Stimulated activated CD4-positive, alpha-beta T cell treated with anti-CD3 and anti-CD28 coated beads, TNF-alpha, amount 100 ng/mL, for 4 hours (primary cell): Measurements from ENCODE around the gene RABEP1.

Source experiments
- DNase-seq, 3 experiments: peaks; one replicate each; pipeline ENCODE4 v3.0.0-alpha.2; 2020; ENCODE audit warnings: low read depth in 3 of 3

Gene RABEP1

DNA sequence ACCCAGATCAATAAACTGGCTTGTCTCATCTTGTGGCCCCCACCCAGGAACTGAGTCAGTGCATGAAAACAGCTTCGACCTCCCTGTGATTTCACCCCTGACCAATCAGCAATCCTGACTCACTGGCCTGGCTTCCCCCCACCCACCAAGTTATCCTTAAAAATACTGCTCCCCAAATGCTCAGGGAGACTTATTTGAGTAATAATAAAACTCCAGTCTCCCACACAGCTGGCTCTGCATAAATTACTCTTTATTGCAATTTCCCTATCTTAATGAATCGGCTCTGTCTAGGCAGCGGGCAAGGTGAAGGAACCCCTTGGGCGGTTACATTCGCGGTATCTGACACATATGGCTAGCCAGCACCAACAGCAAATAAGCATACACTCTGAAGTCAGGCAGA, 9.8 kb upstream of the RABEP1 start:
- DNase-seq = no peak

DNA sequence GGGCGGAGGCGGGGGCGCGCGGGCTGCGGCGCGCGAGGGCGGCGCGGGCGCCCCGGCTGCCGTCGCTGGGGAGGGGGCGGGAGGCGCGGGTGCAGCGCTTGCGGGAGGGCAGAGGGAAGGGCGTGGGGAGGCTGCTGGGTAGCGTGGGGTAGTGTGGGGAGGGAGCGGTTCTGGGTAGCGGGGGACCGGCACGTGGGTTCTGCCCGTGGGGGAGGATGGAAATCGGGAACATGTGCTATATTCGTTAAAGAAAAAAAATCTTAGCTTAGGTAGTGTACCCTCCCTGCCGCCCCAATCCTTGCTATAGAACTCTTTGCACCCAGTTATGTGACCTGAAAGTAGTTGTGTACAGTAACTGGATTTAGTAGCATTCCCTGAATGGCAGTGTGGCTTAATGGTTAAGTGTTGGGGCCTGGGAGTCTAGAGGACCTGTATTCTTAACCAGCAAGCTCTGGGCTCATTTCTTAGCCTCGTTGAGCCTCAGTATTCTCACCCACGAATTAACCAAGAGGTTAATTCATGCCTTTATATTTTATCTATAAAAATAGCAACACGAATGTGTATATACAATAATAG, 646 bp downstream of the RABEP1 start:
- peak in 2 of 3 experiments; percentile 57 to 65 for DNase-seq

DNA sequence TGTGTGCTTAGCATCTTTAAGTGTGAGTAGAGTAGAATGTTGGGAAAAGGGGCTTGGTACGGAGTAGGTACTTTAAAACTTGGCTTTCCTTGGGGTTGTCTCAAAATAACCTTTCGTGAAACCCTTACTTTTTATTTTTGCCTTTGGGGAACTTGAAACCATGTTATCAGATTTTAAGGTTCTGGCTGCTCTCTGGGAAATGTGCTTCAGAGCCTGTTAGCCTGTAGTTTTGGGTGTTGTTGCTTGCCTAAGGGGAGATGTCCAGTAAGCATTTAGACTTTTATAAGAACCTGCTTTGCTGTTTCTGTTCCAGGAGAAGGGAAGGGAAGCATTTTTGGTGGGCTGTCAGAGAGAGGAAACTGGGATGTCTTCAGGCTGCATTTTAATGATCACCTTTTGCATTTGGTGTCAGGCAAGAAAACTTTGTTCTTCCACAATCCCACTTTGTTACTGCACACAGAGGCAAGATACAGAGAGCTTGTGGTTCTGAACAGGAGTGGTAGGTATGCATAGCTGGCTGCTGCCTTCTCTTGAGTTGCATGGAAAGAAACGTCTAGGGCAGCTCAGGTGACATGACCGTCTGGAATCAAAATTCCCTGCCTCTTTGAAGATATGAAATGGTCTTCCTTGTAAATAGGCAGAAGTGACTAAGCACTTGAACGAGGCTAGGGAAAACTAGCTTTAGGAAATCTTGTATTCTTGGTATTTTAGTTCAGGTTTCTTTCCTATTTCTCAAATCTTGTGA, 1.7 kb downstream of the RABEP1 start:
- DNase-seq = no peak

DNA sequence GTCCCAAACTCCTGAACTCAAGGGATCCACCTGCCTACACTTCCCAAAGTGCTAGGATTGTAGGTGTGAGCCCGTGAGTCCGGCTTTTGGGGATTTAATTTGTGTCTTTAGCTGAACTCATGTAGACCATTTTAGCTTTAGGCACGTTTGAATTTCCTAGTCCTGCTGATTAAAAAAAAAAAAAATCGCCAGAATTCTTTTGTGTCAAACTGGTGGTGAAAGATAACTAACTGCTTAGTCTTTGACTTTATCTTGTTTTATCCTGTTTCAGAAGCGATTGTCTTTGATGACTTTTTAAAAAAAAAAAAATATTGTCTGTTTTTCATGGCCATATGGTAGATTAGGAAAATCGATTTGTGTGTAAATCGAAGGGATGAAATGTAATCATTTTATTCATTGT, 2.6 kb downstream of the RABEP1 start:
- no peak for DNase-seq

DNA sequence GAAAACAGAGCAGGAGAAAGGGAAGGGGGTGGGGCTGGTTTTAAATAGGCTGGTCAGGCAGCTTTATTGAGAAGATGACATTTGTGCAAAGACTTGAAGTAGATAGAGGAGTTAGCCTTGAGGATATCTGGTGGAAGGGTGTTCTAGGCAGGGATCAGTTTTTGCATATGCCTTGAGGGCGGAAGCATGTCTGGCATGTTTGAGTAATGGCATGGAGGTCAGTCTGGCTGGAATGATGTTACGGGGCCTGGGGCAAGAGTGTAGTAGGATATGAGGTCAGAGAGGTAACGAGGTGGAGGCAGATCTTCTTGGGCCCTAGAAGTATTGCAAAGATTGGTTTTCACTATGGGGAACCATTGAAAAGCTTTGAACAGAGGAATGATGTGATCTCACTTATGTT, 4.8 kb downstream of the RABEP1 start:
- no peak for DNase-seq

DNA sequence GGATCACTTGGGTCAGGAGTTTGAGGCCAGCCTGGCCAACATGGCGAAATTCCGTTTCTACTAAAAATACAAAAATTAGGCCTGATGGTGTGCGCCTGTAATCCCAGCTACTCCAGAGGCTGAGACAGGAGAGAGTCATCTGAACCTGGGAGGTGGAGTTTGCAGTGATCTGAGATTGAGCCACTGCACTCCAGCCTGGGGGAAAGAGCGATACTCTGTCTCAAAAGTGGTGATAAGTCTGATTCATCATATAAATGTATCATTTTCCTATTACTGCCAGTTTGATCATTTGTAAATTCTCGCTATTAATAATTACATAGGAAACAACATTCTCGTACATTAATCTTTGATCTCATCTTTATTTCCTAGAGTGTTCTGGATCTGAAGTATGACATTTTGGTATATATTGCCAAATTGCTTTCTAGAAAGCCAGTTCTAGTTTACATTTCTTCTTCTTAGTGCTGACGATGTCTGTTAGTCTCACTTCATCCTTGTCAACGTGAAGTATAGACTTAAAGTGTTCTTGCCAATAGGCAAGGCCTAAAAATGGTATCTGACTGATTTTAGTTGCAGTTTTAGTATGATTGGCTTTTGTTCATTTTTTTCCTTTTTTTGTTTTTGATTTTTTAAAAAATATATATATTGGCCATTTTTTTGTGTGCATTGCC, 9.7 kb downstream of the RABEP1 start:
- DNase-seq = no peak

DNA sequence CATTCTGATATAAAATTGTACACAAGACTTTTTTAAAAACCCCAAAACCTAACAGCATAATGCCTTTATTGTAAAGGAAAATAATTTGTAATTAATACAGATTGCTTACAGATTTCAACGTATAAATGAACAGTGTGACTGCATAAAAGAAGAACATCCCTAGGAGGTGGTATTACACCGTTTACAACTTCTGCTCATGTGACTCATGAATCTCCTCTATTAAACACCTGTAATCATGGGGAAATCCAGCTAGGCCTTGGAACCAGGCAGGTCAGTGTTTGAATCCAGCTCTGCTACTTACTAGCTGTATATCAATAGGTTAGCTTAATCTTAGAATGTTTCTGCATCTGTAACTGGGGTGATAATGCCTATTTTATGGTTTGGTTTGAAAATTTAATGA, 15.2 kb downstream of the RABEP1 start:
- no peak for DNase-seq

DNA sequence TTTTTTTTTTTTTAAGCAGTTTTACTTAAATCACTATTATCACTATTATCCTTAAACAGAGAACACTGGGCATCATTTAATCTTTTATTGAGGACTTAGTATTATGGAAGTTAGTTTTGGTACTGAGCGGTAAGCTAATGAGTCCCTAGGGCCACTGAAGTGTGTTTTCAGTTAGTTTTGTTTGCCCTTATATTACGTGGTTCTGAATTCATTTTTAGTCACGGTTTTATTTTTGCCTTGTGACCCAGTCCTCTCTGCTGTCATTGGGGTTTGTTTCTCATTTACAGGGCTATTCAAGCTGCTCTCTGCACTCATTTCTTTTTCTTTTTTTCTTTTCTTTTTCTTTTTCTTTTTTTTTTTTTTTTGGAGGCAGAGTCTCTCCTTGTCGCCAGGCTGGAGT, 17.3 kb downstream of the RABEP1 start:
- DNase-seq = no peak

DNA sequence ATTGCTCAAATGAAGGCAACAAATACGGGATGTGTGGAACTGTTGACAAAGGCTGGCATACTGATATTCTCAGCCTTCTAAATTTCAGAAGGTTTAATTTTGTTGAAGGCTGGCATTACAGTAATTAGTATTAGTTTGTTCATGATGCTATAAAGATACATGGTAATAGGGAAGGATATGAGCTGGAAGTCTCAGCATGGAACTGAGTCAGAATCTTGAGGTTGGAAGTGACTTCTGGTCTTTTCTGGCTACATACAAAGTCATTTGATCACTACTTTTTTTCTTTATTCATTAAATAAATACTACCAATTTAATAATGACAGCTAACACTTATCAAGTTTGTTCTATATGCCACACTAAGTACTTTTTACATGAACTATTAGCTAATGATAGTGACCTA, 22.6 kb downstream of the RABEP1 start:
- DNase-seq = no peak

DNA sequence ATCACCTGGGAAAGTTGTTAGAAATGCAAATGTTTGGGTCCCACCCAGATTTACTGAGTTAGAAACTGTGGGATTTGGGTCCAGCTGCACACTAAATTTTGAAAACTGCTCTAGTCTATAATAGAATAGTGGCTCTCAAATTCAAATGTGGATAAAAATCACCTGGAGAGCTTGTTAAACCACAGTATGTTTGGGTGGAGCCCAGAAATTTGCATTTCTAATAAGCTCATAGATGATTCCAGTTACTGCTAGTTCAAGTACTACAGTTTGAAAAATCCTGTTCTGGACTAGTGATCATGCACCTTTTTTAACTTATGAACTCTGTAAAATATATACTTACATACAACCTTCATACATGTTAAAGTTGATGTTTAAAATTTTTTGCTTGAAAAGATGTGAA, 27.8 kb downstream of the RABEP1 start:
- no peak for DNase-seq

DNA sequence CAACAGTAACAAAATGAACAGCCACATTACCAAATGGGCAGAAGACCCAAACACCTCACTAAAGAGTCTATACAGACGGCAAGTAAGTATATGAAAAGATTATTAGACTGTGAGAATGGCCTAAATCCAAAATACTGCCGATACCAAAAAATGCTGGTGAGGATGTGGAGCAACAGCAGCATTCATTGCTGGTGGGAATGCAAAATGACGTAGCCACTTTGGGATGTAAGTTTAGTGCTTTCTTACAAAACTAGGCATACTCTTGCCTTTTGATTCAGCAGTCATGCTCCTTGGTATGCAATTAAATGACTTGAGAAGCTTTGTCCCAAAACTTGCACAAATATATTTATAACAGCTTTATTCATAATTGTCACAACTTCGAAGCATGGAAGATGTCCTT, 43.8 kb downstream of the RABEP1 start:
- DNase-seq = no peak

DNA sequence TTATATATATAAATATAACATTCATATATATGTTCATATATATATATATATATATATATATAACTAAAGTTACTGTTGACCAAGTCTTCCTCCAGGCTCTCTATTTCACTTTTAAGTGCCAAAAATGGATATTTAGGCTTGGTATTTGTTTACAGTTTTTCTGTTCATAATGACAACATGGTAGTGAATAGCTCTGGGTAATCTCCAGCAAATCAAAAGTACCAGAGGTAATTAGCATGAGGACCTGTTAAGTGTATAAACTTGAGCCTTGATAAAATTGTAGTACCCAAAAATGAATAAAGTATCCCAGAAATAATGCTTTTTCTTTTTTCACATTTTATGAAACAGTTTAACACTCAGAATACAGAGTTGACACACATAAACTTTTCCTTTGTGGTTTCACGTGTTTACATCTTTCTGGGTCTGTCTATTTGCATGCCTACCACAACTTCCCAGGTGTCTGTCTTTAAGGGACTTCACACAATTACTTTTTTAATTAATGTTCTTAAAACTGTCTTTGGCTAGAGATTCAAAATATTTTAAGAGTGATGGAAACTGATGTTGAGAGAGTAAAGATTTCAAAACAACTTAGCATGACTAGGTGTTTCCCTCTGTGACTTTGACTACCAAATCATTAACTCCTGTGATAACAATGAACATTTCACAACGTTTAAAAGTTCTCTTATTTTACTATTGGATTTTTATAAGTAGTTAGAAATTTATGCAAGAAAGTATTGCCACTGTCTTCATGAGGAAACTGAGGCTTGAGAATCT, 47.9 kb downstream of the RABEP1 start:
- DNase-seq = no peak

DNA sequence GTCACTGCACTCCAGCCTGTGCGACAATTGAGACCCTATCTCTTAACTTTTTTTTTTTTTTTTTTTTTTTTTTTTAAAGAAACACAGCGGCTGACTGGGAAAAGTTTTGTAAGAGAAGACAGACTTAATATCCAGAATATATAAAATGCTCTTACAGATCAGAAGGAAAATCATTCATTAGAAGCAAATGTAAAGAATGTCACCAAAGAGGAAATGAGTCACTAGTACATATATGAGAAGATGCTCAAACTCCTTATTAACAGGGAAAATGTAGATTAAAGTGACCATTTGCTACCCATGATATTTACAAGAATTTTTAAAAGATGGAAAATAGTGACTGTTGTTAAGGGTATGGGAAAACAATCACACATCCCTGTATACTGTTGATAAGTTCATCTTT, 48.9 kb downstream of the RABEP1 start:
- no peak for DNase-seq

DNA sequence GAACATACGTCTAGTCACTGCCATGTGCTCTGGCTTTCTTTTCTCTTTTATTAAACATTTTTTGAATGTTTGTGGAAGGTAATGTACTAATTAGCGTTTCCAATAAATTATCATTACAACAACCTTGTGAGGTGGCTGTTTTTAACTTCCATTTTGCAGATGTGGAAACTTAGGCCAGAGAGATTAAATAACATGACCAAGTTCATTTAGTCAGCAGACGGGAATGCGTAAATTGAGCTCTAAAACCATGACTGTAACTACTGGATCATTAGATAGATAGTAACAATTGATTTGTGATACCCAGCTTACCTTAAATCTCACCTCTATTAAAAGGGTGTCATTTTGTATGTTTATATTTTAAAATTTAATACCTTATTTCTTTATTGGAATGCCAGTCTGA, 49.4 kb downstream of the RABEP1 start:
- DNase-seq = no peak

DNA sequence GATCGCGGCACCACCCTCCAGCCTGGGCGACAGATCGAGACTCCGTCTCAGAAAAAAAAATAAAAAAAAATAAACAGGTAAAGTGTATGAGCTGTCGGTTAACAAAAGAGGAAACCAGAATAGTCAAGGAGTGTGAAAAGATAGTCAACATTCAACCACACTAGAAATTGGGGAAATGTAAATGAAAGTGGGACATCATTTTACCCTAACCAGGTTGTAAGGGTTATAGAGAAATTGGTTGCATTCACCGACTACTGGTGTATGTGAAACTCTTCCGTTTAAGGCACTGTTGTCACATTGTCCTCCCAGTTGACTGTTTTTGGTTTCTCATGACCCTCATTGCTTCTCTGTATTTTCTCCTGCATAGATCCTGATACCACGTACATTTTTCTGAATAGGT, 62.8 kb downstream of the RABEP1 start:
- no peak for DNase-seq

DNA sequence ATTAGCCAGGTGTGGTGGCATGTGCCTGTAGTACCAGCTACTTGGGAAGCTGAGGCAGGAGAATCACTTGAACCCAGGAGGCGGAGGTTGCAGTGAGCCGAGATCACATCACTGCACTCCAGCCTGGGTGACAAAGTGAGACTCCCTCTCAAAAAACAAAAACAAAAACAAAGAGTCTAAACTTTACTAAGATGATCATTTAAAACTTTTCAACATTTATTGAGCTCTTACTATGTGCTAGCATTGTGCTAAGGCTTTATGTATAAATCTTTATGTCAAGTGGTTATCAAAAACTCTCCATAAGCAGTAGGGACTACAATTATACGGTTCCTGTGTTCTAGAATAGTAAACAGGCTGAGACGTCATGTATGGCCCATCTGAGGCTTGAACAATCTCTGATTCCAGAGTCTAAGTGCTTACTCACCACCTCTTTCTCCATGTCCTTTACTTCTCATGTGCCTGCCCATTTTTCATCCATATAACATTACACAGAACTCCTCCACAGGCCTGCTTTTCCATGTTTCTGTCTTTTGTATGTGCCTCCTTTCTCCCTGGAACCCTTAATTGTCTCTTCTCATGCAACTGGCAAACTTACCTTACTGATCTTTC, 70.7 kb downstream of the RABEP1 start:
- DNase-seq = no peak

DNA sequence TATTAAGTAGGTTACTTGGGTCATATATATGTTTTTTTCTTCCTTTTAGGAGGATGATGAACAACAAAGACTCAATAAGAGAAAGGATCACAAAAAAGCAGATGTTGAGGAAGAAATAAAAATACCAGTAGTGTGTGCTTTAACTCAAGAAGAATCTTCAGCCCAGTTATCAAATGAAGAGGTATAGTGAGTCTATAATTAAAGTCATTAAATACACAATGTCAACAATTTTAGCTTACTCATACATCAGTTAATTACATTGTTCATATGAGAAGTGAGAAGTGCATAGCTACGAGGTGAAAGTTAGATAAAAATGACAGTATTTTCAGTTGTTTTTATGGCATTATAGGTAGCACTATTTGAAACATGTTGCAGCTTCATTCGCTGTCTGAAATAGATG, 72.2 kb downstream of the RABEP1 start:
- DNase-seq = no peak

DNA sequence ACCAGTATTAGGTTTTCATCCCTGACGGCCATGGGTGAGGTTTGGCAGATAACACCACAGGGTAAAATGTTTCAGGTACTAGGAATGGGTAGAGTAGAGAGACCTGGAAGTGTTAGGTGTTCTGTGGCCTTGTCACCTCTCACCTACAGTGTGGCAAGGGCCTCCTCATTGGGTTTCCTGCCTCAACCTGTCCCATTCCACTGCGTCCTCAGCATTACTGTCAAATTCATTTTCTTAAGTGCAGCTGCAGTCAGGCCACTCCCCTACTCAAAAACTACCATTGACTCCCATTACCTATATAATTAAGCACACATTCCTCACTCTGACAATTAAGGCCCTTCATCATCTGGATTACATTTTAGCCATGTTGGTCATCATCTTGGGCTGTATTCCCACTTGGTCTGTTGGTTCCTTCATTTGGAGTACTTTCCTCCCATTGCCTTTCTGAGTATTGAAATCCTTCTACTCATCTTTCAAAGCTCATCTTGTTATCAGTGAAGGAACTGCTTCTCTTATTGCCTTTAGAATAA, 72.9 kb downstream of the RABEP1 start:
- DNase-seq = no peak

DNA sequence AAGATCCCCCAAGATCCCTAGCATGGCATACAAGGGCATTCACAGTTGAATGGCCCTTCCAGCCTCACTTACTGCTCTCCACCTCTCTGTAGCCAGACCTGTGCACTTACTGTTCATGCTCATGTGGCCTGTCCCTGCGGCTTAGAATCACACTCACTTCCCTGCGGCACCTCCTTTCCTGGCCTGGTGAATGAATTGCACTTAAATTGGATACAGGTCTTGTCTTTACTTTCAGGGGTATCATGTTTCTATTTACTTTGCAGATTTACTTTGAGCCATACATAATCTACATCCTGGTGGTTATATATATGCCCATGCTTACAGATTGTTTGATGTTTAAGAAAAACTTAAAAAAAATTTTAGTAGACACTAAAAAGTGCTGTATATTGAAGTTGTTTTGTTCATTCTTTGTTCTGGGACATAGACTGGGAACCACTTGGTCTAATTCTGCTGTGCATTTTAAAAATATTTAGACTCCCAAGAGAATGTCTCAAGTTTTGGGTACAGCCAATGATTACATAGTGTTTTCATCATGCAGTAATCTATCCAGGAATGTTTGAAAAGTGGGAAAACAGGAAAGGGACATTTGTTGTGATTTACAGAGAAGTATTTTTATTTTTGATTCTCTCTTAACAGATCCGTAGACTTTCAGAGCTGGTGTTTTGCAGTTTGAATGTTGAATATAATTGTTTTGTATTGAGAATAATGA, 73.5 kb downstream of the RABEP1 start:
- no peak for DNase-seq

DNA sequence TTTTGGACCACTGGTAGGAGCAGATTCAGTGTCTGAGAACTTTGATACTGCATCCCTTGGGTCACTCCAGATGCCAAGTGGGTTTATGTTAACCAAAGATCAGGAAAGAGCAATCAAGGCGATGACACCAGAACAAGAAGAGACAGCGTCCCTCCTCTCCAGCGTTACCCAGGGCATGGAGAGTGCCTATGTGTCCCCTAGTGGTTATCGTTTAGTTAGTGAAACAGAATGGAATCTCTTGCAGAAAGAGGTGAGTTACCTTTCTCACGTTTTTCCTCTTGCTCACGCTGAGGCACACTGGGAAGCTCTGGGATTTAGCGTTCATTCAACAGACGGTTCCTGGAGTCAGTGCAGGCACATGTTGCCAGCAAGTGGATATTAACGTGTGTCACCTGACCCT, 79.3 kb downstream of the RABEP1 start:
- no peak for DNase-seq

DNA sequence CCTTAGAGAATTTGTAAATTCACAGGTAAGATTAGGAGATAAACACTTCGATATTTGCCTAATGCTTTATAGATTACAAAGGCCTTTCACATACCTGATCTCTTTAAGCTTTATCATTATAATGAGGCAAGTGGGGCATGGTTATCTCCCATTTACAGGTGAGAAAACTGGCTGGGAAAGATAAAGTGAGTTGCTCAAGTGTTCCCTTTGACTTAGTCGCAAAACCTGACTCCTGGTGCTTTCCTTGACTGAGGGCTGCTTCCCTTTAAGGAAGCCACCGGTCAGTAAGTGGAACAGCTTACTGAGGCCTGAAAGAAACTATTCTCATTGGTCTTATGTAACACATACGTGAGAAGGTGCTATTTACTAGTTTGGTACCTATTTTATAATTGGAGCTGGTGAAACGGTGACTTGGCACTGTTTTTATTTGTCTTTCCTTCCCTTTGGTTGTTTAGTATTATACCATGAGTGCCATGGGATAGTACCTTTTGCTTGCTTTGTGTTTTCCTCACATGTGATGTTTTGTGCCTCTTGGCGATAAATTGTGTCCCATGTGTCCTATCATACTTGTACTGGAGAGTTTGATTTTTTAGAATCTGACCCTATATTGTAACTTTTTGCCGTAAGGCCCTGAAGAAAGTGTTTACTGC, 80.2 kb downstream of the RABEP1 start:
- DNase-seq = no peak
